Adrenal gland (tissue), 5 donors: ENCODE results near the gene MICAL3.

Experiments
- POLR2A ChIP-seq, 2 donors: fragments of 450-650 bp; IDR thresholded peaks; one replicate each; pipeline ENCODE4 v1.6.1; 2017; ENCODE audit warnings: antibody characterized with exemption in 2 of 2, mild to moderate bottlenecking in 2 of 2, moderate library complexity in 1 of 2
- TF ChIP-seq, protein P1 (sequence below), 6 experiments: fragments of 450-650 bp in 4 of 6; fragments of 200-600 bp in 2 of 6; sonication (generic) in 1 of 6; IDR thresholded peaks; 1 replicate in 5 of 6; 2 replicates in 1 of 6; pipeline versions ENCODE4 v1.5.1 to v1.8.0; 2016 to 2021; ENCODE audit warnings: antibody characterized with exemption in 6 of 6, mild to moderate bottlenecking in 2 of 6, moderate library complexity in 1 of 6
- donor health status: DM: no; HTN: no; CAD: no.

DNA sequence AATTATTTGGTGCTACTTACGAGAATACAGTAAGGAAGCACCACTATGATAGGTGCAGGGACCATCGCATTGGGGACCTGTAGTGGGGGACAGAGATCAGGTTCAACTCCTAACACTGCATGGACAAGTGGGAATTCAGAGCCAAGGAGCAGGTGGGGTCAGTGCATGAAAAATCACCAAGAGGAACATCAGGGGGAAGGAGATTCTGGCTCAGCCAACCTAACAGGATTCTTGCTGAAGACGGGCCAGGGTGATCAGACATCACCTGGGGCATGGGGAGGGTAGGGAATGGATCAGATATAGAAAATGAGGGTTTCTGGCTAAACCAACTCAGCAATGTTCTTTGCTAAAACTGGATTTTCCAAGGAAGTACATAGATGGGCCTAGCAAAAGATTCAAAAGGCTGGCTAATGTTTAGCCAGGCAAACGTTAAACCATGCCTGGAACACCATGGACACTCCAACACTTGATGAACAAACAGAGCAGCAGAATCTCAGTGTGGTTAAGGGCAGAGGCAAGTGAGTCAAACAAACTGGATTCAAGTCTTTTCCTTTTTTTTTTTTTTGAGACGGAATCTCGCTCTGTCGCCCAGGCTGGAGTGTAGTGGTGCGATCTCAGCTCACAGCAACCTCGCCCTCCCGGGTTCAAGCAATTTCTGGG is 70.0 kb downstream of the MICAL3 start:
- TF ChIP-seq, protein P1, sequence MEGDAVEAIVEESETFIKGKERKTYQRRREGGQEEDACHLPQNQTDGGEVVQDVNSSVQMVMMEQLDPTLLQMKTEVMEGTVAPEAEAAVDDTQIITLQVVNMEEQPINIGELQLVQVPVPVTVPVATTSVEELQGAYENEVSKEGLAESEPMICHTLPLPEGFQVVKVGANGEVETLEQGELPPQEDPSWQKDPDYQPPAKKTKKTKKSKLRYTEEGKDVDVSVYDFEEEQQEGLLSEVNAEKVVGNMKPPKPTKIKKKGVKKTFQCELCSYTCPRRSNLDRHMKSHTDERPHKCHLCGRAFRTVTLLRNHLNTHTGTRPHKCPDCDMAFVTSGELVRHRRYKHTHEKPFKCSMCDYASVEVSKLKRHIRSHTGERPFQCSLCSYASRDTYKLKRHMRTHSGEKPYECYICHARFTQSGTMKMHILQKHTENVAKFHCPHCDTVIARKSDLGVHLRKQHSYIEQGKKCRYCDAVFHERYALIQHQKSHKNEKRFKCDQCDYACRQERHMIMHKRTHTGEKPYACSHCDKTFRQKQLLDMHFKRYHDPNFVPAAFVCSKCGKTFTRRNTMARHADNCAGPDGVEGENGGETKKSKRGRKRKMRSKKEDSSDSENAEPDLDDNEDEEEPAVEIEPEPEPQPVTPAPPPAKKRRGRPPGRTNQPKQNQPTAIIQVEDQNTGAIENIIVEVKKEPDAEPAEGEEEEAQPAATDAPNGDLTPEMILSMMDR (IDR thresholded peaks at IDR 0.05), result no peak
- TF ChIP-seq POLR2A (IDR thresholded peaks at IDR 0.05), result no peak
